ENCODE data around the gene DACH1. TPM values are rescaled to one million over a fixed set of nuclear protein-coding genes. Genes with fewer than 3 reads are reported as not detected.

DACH1 gene
- total and polyA plus RNA-seq, 9 of the 15 experiments (the other 6 are each of a cell fraction or from before 2014, with no cell fraction given), result 0.04 to 0.07 (median 0.04) TPM; not detected in 2

GRCh38 chr13:71851498-71852409, 15.2 kb downstream of the DACH1 start:
- no peaks in the 10 kb centered on the region for H3K36me3 ChIP-seq (ENCODE audit: control insufficient read depth, insufficient read depth, low read length)
- H3K9me1 ChIP-seq (ENCODE audit: control insufficient read depth, insufficient read depth, low read length), result no peaks in the 10 kb centered on the region
- CTCF ChIA-PET (ENCODE audit: low intra/inter-chr PET ratio), result no interaction called here
- POLR2A ChIA-PET, result no interaction called here
- FAIRE-seq (no peak), DNase-seq (ENCODE audit: extremely low read depth in 1 of 4, low spot score in 3 of 4) (no peak), ATAC-seq (no peak)
- H3K9ac ChIP-seq (ENCODE audit: insufficient read depth in 1 of 2, low read depth in 2 of 2, low read length in 2 of 2), result no peak overlapping the region
- intact Hi-C loops (cut with micrococcal nuclease) (no loop called here), in situ Hi-C loops (cut with MboI) (no loop called here)
- 2% methylated on average over 9 of the region's 9 CpGs for WGBS (ENCODE audit: insufficient coverage, low coverage, missing lambda C conversion rate)
- no peak overlapping the region for H3K27ac ChIP-seq (ENCODE audit: extremely low read depth, low read depth, low read length)
- no peaks in the 10 kb centered on the region for H3K9me3 ChIP-seq (replicated peaks; ENCODE audit: control insufficient read depth, insufficient read depth, low read depth, low read length)
- no TSS peak for BruUV-seq (replicated peaks)
- H3K79me2 ChIP-seq (ENCODE audit: control insufficient read depth, insufficient read depth, low read length), result no peaks in the 10 kb centered on the region
- H3K27me3 ChIP-seq (ENCODE audit: control insufficient read depth in 2 of 2, insufficient read depth in 2 of 2, low read length in 2 of 2), result no peaks in the 10 kb centered on the region
- H2AFZ ChIP-seq (ENCODE audit: low read depth, low read length), result no peak overlapping the region
- no peaks in the 10 kb centered on the region for H4K20me1 ChIP-seq (replicated peaks; ENCODE audit: control insufficient read depth, insufficient read depth, low read length)
- no peak overlapping the region for H3K4me2 ChIP-seq (ENCODE audit: insufficient read depth, low read length)
- TF ChIP-seq FOXK1 (CRISPR knock-in tag; IDR thresholded peaks at IDR 0.05; ENCODE audit: borderline replicate concordance), result no peak
- no peak for TF ChIP-seq ZNF780A (CRISPR knock-in tag; IDR thresholded peaks at IDR 0.05)
- TF ChIP-seq CBFA2T3 (IDR thresholded peaks at IDR 0.05), result no peak
- TF ChIP-seq, protein P1, sequence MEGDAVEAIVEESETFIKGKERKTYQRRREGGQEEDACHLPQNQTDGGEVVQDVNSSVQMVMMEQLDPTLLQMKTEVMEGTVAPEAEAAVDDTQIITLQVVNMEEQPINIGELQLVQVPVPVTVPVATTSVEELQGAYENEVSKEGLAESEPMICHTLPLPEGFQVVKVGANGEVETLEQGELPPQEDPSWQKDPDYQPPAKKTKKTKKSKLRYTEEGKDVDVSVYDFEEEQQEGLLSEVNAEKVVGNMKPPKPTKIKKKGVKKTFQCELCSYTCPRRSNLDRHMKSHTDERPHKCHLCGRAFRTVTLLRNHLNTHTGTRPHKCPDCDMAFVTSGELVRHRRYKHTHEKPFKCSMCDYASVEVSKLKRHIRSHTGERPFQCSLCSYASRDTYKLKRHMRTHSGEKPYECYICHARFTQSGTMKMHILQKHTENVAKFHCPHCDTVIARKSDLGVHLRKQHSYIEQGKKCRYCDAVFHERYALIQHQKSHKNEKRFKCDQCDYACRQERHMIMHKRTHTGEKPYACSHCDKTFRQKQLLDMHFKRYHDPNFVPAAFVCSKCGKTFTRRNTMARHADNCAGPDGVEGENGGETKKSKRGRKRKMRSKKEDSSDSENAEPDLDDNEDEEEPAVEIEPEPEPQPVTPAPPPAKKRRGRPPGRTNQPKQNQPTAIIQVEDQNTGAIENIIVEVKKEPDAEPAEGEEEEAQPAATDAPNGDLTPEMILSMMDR (IDR thresholded peaks at IDR 0.05 in 2 of 3, conservative IDR thresholded peaks at IDR 0.05 in 1 of 3; ENCODE audit: insufficient read depth in 2 of 3, low read depth in 1 of 3, low read length in 3 of 3), result no peak
- H3K4me3 ChIP-seq, result no peak overlapping the region
- H3K4me1 ChIP-seq (replicated peaks in 1 of 2; ENCODE audit: control insufficient read depth in 2 of 2, insufficient read depth in 2 of 2, low read length in 2 of 2), result no peaks in the 10 kb centered on the region

All from K562 (cell line).